Activated CD4-positive, alpha-beta T cell treated with anti-CD3 and anti-CD28 coated beads, Interleukin-2, amount 10 ng/mL, durations not matched to agents 24 days and 14 days (primary cell): ENCODE results near the gene CSNK2A1. TPM values are rescaled to one million over a fixed set of nuclear protein-coding genes. Genes with fewer than 3 reads are reported as not detected.
A peak's percentile ranks its signal among the peaks of the same experiment; 100 is the strongest.

Experiments
- DNase-seq: peaks from one replicate; pipeline ENCODE4 v3.0.0; 2022
- H3K27ac Mint-ChIP-seq: one replicate; pipeline ENCODE4 v1.8.0; 2022; ENCODE audit warnings: mild to moderate bottlenecking, mixed read lengths
- H3K27me3 Mint-ChIP-seq: one replicate; pipeline ENCODE4 v1.8.0; 2022; ENCODE audit warnings: mixed read lengths
- H3K36me3 Mint-ChIP-seq: one replicate; pipeline ENCODE4 v1.8.0; 2022; ENCODE audit warnings: low read depth, mild to moderate bottlenecking, mixed read lengths
- H3K4me1 Mint-ChIP-seq: one replicate; pipeline ENCODE4 v1.8.0; 2021; ENCODE audit warnings: mixed read lengths
- H3K4me3 Mint-ChIP-seq: one replicate; pipeline ENCODE4 v1.8.0; 2022; ENCODE audit warnings: mild to moderate bottlenecking, moderate library complexity, mixed read lengths
- H3K9me3 Mint-ChIP-seq: one replicate; pipeline ENCODE4 v1.8.0; 2021; ENCODE audit warnings: mixed read lengths
- intact Hi-C: fragments of 100-400 bp; cut with micrococcal nuclease; formaldehyde crosslinking; loops from one replicate; pipeline ENCODE4 v1.15.1; 2023
- total RNA-seq: library from RNA; stranded (reverse); gene quantifications from 2 replicates; pipeline ENCODE4 v1.2.3, GENCODE V29; 2022

The CSNK2A1 gene
- total RNA-seq, 1 donor from 2014 or later: 179 TPM

DNA sequence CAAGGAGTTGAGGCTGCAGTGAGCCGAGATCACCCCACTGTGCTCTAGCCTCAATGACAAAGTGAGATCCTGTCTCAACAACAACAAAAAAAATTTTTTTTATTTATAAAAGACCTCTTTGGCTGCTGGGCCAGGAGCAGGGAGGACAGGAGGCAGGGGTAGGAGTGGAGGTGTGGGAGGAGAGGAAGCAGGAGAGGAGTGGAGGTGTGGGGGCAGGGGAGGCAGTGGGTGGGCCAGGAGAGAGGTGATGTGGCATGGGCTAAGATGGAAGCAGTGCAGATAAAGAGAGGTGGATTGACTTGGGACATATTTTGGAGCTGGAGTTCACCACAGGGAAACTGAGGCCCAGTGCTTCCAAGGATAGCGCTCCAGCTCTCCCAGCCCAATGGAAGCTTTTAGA, 13.4 kb upstream of the CSNK2A1 start:
- intact Hi-C loops: no loop called here
- no peak for DNase-seq
- Mint-ChIP-seq H3K36me3 (no peaks in the 10 kb centered on the region), H3K27me3 (peaks cover 37% of the 10 kb centered on the region), H3K4me3 (no peak overlapping the region), H3K9me3 (no peaks in the 10 kb centered on the region), H3K27ac (no peak overlapping the region), H3K4me1 (peaks cover 3% of the 10 kb centered on the region)

DNA sequence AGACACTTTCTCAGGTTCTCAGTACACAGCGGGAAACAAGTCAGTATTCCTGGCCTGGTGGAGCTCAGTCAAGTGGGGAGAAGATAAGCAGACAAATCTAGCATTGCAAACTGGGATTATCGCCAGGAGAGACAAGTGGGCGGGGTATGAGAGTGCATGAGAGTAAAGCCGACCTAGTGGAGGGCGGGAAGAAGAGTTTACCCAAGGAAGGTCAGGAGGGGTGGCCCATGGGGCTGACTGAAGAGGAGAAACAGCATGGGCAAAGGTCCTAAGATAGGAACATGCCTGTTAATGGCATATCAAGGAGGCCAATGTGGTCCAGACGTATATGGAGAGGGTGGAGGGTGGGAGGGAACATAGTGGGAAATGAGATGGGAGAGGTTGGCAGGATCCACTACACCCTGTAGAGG, 12.4 kb upstream of the CSNK2A1 start:
- peaks cover 43% of the 10 kb centered on the region for H3K27me3 Mint-ChIP-seq
- H3K4me1 Mint-ChIP-seq: peaks cover 3% of the 10 kb centered on the region
- H3K9me3 Mint-ChIP-seq: no peaks in the 10 kb centered on the region
- H3K4me3 Mint-ChIP-seq: no peak overlapping the region
- intact Hi-C loops: no loop called here
- DNase-seq: no peak
- no peaks in the 10 kb centered on the region for H3K36me3 Mint-ChIP-seq
- no peak overlapping the region for H3K27ac Mint-ChIP-seq

DNA sequence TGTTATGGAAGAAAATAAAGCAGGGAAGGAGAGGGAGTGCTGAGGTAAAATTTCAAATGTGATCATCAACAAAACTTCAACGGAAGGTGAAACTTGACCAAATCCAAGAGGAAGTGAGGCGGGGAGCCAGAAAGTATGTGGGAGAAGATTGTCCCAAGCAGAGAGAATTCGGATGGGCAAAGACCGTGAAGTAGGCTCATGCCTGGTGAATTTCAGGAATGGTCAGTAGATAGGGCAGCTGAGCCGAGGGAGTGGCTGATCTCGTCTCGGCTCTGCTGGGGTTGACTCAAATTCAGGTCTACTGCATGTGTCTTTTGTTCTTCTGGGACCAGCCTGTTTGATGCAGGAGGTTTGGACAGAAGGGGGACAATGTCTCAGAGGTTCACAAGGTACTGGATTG, 7.0 kb upstream of the CSNK2A1 start:
- Mint-ChIP-seq H3K4me3 (no peak overlapping the region), H3K36me3 (no peaks in the 10 kb centered on the region), H3K27ac (no peak overlapping the region), H3K27me3 (peaks cover 44% of the 10 kb centered on the region), H3K9me3 (no peaks in the 10 kb centered on the region), H3K4me1 (no peaks in the 10 kb centered on the region)
- DNase-seq: no peak
- intact Hi-C loops: no loop called here

DNA sequence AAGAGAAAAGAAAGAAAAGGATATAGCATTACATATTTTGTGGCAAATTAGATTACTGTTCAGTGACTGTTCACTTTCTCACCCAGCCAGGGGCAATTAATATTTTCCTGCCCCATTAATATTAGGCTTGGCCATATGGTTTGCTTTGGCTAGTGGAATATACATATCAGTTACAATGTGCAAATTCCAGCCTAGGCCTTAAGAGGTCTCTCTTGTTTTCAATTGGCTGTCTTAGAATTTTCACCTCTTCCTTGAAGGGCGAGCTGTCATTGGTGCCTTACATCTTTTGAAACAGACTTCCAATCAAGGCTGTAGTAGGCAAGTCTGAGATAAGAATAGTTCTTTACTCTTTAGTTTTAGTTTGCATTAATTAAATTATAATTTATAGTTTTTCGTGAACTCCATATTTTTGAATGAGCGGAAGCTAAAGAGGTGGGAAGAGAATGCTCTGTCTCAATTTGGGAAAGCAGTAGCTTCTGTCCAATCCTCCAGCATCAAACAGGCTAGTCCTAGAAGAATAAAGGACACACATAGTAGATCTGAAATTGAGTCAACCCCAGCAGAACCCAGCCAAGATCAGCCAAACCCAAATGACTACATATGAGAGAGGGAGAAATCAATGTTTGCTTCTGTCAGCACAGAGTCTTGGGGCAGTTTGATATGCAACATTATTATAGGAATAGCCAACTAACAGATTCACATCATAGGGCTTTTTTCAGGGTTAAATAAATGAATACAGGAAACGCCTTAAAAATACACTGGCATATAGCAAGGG, 6.3 kb upstream of the CSNK2A1 start:
- no peaks in the 10 kb centered on the region for H3K9me3 Mint-ChIP-seq
- H3K27ac Mint-ChIP-seq: no peak overlapping the region
- intact Hi-C loops: loop anchor here (10.0 kb wide), 1 partner anchor 295 kb away; no protein-coding TSS in a partner anchor

DNA sequence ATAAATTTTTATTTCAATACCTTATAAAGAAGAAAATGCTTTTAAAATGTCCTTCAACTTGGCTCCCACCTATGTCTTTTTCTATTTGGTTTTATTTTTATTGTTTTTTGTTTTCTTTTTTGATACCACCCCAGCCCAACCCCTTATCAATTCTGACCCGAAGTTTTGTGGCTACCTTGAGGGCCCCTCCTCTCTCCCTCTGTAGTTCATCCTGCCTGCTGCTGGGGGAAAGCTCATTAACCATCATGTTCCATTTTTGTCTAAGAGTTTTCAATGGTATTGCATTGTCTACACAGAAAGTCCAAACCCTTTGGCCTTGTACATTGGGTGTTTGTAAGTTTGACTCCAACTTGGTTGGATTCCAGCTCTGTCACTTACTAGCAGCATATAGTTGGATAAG, 5.3 kb upstream of the CSNK2A1 start:
- H3K27ac Mint-ChIP-seq: no peak overlapping the region
- no peak for DNase-seq
- intact Hi-C loops: loop anchor here (10.0 kb wide), 1 partner anchor 296 kb away; no protein-coding TSS in a partner anchor

More for the DNA sequence above, 6.3 kb upstream of the CSNK2A1 start:
- Mint-ChIP-seq H3K4me3 (no peak overlapping the region), H3K36me3 (no peaks in the 10 kb centered on the region), H3K4me1 (no peaks in the 10 kb centered on the region), H3K27me3 (peaks cover 42% of the 10 kb centered on the region)
- DNase-seq: no peak

DNA sequence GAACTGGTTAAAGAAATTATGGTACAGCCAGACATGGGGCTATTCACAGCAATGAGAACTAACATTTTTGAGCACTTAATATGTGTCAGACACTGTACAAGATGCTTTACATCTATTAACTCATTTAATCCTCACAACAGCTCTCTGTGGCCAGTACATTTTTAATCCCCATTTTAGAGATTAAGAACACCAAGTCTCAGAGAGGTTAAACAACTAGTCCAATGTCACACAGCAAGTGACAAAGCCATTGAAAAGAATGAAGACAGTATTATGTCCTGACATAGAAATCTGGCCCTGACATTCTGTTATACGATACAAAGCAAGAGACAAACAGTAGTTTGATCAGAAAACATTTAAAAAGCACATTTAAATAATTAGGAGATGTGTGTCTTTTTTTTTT, 3.8 kb upstream of the CSNK2A1 start:
- Mint-ChIP-seq H3K4me1 (peaks cover 15% of the 10 kb centered on the region), H3K27me3 (peaks cover 30% of the 10 kb centered on the region), H3K4me3 (no peak overlapping the region), H3K9me3 (peaks cover 12% of the 10 kb centered on the region), H3K27ac (no peak overlapping the region), H3K36me3 (peaks cover 11% of the 10 kb centered on the region)
- no peak for DNase-seq
- intact Hi-C loops: loop anchor here (10.0 kb wide), 1 partner anchor 297 kb away; no protein-coding TSS in a partner anchor

More for the DNA sequence above, 5.3 kb upstream of the CSNK2A1 start:
- Mint-ChIP-seq H3K27me3 (peaks cover 35% of the 10 kb centered on the region), H3K9me3 (peaks cover 8% of the 10 kb centered on the region), H3K4me1 (peaks cover 9% of the 10 kb centered on the region), H3K4me3 (no peak overlapping the region), H3K36me3 (peaks cover 3% of the 10 kb centered on the region)

DNA sequence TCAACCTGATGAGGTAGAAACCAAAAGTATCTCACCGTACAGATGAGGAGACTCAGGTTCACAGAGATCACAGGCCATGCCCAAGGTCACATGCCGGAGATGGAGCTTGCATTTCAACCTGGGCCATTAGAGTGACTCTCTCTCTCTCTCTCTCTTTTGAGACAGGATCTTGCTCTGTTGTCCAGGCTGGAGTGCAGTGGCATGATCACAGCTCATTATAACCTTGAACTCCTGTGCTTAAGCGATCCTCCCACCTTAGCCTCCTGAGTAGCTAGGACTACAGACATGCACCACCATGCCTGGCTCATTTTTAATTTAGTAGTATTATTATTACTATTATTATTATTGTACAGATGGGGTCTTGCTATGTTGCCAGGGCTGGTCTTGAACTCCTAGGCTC, 2.8 kb upstream of the CSNK2A1 start:
- intact Hi-C loops: loop anchor here (10.0 kb wide), 1 partner anchor 298 kb away; no protein-coding TSS in a partner anchor
- Mint-ChIP-seq H3K9me3 (peaks cover 15% of the 10 kb centered on the region), H3K4me1 (peaks cover 23% of the 10 kb centered on the region), H3K27ac (no peak overlapping the region), H3K4me3 (no peak overlapping the region), H3K27me3 (peaks cover 22% of the 10 kb centered on the region), H3K36me3 (peaks cover 15% of the 10 kb centered on the region)
- DNase-seq: no peak

DNA sequence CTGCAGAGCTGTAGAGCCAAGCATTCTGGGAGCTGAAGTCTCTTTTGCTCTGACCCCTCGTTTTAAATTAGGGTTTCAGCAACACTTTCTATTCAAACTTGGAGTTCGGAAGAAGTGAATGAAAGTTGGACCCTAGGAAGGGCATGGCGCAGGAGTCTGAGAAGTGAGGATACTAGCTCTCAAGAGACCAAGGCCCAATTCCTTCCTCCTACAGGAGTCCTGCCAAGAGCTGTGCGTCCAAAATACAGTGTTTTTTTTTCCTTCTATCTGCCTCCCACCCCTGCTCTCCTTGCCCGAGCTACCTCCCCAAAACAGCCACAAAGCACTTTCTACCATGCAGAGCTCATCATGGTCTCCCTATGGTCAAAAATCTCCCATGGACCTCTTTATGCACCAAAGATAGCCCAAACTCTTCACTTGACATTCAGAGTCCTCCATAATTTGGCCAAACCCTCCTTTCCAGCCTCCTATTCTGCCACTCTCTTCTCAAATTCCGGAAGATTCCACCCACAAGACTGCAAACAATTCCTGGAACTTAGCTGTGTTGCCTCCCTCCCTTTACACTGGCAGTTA, 649 bp upstream of the CSNK2A1 start:
- peaks cover 15% of the 10 kb centered on the region for H3K9me3 Mint-ChIP-seq
- peaks cover 35% of the 10 kb centered on the region for H3K36me3 Mint-ChIP-seq
- DNase-seq: no peak

DNA sequence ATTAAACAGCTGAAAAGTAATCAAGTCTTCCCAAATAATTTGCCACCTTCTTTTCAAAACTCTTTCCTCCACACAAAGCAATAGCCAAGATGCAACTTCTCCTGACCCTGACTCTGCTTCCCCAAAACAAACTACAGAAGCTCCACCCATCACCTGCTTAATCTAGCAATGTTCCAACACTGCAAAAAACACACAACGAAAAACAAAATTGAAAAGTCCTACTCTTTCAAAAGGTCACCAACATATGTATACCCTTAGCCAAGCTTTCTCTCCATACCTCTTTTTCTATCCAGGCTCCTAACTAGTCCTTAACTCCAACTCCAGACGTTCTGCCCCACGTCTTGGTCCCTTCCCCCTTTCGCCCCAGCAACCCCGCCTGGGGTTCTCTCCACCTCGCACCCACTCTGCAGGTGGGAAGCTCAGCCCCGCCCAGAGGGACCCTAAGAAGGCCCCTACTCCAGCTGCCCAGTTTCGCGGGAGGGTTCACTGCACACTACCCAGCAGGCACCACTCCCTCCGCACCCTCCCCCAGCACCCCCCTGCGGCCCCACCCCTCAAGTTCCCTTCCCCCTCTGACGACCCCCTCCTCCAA, 717 bp downstream of the CSNK2A1 start:
- intact Hi-C loops: loop anchor here (1.0 to 10.0 kb wide), 6 partner anchors 110 to 1559 kb away; partner anchors contain the start of genes NSFL1C, PSMF1, RBCK1 and SRXN1
- Mint-ChIP-seq H3K36me3 (peaks cover 42% of the 10 kb centered on the region), H3K9me3 (peaks cover 15% of the 10 kb centered on the region), H3K4me3 (peak overlapping the region; percentile 88), H3K27me3 (peaks cover 9% of the 10 kb centered on the region), H3K4me1 (peaks cover 45% of the 10 kb centered on the region), H3K27ac (peak overlapping the region; percentile 97)
- peak; percentile 72 for DNase-seq

More for the DNA sequence above, 649 bp upstream of the CSNK2A1 start:
- Mint-ChIP-seq H3K27me3 (peaks cover 9% of the 10 kb centered on the region), H3K4me3 (peak overlapping the region; percentile 88), H3K27ac (peak overlapping the region; percentile 97), H3K4me1 (peaks cover 34% of the 10 kb centered on the region)
- intact Hi-C loops: loop anchor here (5.0 to 10.0 kb wide), 5 partner anchors 137 to 1558 kb away; partner anchors contain the start of genes NSFL1C, PSMF1, RBCK1 and STK35

DNA sequence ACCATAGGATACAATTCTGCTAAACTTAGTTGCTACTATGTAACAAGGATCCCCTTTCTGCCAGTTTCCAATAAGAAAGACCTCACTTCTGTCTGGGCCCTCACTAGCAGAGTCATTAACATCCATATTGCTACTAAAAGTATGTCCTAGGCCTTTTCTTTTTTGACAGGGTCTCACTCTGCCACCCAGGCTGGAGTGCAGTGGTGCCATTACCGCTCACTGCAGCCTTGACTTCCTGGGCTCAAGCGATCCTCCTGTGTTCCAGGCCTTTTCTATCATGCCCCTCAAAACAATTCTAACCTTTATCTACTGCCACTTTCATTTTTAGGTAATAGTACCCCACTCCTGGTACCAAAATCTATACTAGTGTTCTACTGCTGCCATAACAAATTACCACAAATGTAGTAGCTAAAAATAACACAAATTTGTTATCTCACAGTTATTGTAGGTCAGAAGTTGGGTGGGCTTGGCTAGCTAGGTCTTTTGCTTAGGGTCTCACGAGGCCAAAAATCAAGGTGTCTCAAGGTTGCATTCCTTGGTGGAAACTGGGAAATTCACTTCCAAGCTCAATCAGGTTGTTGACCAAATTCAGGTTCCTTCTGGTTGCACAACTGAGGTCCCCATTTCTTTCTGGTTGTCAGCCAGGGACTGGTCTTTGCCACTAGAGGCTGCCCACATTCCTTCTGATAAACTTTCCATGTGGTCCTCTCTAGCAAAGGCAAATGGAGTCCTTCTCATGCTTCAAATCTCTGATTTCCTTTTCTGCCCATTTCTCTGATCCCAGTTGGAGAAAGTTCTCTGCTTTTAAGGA, 3.0 kb downstream of the CSNK2A1 start:
- no peak overlapping the region for H3K27ac Mint-ChIP-seq
- H3K27me3 Mint-ChIP-seq: peaks cover 2% of the 10 kb centered on the region
- H3K36me3 Mint-ChIP-seq: peaks cover 44% of the 10 kb centered on the region
- peaks cover 15% of the 10 kb centered on the region for H3K9me3 Mint-ChIP-seq
- H3K4me3 Mint-ChIP-seq: no peak overlapping the region
- intact Hi-C loops: loop anchor here (5.0 to 10.0 kb wide), 5 partner anchors 133 to 1562 kb away; partner anchors contain the start of genes NSFL1C, PSMF1, RBCK1 and STK35
- H3K4me1 Mint-ChIP-seq: peaks cover 56% of the 10 kb centered on the region
- no peak for DNase-seq

DNA sequence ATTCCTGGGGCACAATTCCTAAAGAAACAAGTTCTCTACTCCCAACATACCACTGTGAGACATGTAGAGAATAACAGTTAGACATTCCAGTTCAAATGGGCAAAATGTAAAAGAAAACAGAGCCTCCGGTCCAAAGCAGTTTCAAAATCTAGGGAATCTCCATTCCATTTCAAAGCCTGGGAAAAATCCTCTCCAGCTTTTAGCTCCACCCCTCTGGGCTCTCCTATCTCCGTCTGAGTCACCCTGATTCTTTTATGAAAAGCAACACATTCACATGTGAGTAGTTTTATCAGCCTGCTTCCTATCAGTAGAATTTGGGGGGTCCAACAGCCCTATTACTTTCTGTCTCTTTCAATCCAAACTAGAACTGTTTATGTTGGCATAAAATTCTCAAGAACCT, 3.7 kb downstream of the CSNK2A1 start:
- H3K9me3 Mint-ChIP-seq: peaks cover 15% of the 10 kb centered on the region
- H3K4me1 Mint-ChIP-seq: peaks cover 59% of the 10 kb centered on the region
- H3K36me3 Mint-ChIP-seq: peaks cover 46% of the 10 kb centered on the region
- H3K27ac Mint-ChIP-seq: no peak overlapping the region
- no peaks in the 10 kb centered on the region for H3K27me3 Mint-ChIP-seq
- intact Hi-C loops: loop anchor here (5.0 to 10.0 kb wide), 5 partner anchors 133 to 1562 kb away; partner anchors contain the start of genes NSFL1C, PSMF1, RBCK1 and STK35
- H3K4me3 Mint-ChIP-seq: no peak overlapping the region
- DNase-seq: no peak

DNA sequence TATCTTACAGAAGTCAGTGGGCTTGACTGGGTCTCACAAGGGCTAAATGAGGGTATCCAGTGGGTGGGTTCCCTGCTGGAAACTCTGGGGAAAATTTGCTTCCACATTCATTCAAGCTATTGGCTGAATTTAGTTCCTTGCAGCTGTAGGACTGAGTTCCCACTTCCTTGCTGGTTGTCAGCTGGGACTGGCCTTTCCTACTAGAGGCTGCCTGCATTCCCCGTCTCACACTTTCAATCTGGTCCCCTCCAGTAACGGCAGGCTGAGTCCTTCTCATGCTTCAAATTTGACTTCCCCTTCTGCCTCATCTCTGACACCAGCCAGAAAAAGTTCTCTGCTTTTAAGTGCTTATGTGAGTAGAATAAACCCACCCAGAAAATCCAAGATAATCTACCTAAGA, 4.4 kb downstream of the CSNK2A1 start:
- intact Hi-C loops: no loop called here
- Mint-ChIP-seq H3K27me3 (no peaks in the 10 kb centered on the region), H3K4me3 (no peak overlapping the region), H3K36me3 (peaks cover 46% of the 10 kb centered on the region), H3K27ac (no peak overlapping the region), H3K9me3 (peaks cover 9% of the 10 kb centered on the region), H3K4me1 (peaks cover 57% of the 10 kb centered on the region)
- DNase-seq: no peak

DNA sequence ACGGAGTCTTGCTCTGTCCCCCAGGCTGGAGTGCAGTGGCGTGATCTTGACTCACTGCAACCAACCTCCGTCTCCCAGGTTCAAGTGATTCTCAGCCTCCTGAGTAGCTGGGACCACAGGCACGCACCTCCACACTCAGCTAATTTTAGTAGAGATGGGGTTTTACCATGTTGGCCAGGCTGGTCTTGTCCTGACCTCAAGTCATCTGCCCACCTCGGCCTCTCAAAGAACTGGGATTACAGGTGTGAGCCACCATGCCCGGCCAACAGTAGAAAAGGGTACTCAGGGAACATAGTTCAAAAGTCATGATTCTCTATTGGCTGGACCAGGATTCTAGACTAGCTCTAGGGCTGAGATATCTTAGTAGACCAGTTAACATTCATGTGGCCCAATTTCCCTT, 5.6 kb downstream of the CSNK2A1 start:
- Mint-ChIP-seq H3K27me3 (no peaks in the 10 kb centered on the region), H3K4me1 (peaks cover 53% of the 10 kb centered on the region), H3K9me3 (peaks cover 7% of the 10 kb centered on the region), H3K4me3 (no peak overlapping the region), H3K36me3 (peaks cover 47% of the 10 kb centered on the region), H3K27ac (no peak overlapping the region)
- no peak for DNase-seq
- intact Hi-C loops: no loop called here
